HepG2 (cell line): Measurements from ENCODE around the gene TM4SF5. TPM values are rescaled to one million over a fixed set of nuclear protein-coding genes. Genes with fewer than 3 reads are reported as not detected.

Experiments
- AGO2 ChIP-seq: fragments of 200-400 bp; formaldehyde crosslinking; optimal IDR thresholded peaks from 2 replicates; pipeline ENCODE3; 2017; ENCODE audit warnings: mild to moderate bottlenecking, low read depth, low read length, moderate library complexity
- ARID2 ChIP-seq: sonication (generic); formaldehyde crosslinking; IDR thresholded peaks from 2 replicates; pipeline ENCODE4 v1.8.1; 2022; ENCODE audit warnings: mild to moderate bottlenecking, missing genetic modification reagents, borderline replicate concordance
- HIVEP1 ChIP-seq: sonication (generic); formaldehyde crosslinking; IDR thresholded peaks from 2 replicates; pipeline ENCODE4 v1.4.0; 2020; ENCODE audit warnings: mild to moderate bottlenecking, missing genetic modification reagents
- HNRNPL ChIP-seq: fragments of 200-400 bp; formaldehyde crosslinking; IDR thresholded peaks from 2 replicates; pipeline ENCODE4 v1.6.1; 2017; ENCODE audit warnings: mild to moderate bottlenecking, low read depth, low read length
- IRF1 ChIP-seq: sonication (generic); formaldehyde crosslinking; IDR thresholded peaks from 2 replicates; pipeline ENCODE4 v1.4.0; 2020; ENCODE audit warnings: low read depth, mild to moderate bottlenecking, missing genetic modification reagents
- LCORL ChIP-seq, 2 experiments: fragments of 450-650 bp in 1 of 2; sonication (generic) in 1 of 2; formaldehyde crosslinking in 1 of 2; IDR thresholded peaks; 2 replicates each; pipeline versions ENCODE4 v1.5.0 to v1.6.1; 2017 to 2020; ENCODE audit warnings: antibody characterized with exemption in 1 of 2, missing genetic modification reagents in 1 of 2
- MLLT10 ChIP-seq: sonication (generic); formaldehyde crosslinking; IDR thresholded peaks from 2 replicates; pipeline ENCODE4 v1.4.0; 2020; ENCODE audit warnings: missing genetic modification reagents
- PATZ1 ChIP-seq: sonication (generic); formaldehyde crosslinking; IDR thresholded peaks from 2 replicates; pipeline ENCODE4 v1.4.0; 2020; ENCODE audit warnings: missing genetic modification reagents
- POGK ChIP-seq: sonication (generic); formaldehyde crosslinking; conservative IDR thresholded peaks from 2 replicates; pipeline ENCODE4 v1.8.0; 2022; ENCODE audit warnings: mild to moderate bottlenecking, moderate library complexity, missing genetic modification reagents
- POLR2A ChIP-seq, 2 experiments: IDR thresholded peaks; 2 replicates each; pipeline ENCODE4 v1.6.1; 2011; ENCODE audit warnings: low read depth in 2 of 2, low read length in 2 of 2, mild to moderate bottlenecking in 1 of 2, moderate library complexity in 1 of 2; ENCODE audit not compliant: insufficient read depth in 1 of 2
- ZFY ChIP-seq: sonication (generic); formaldehyde crosslinking; IDR thresholded peaks from 2 replicates; pipeline ENCODE4 v1.4.0; 2020; ENCODE audit warnings: missing genetic modification reagents
- ZNF34 ChIP-seq: sonication (generic); formaldehyde crosslinking; IDR thresholded peaks from 2 replicates; pipeline ENCODE4 v1.4.0; 2020; ENCODE audit warnings: mild to moderate bottlenecking, missing genetic modification reagents, borderline replicate concordance
- ZNF556 ChIP-seq: sonication (generic); formaldehyde crosslinking; IDR thresholded peaks from 2 replicates; pipeline ENCODE4 v1.4.0; 2020; ENCODE audit warnings: mild to moderate bottlenecking, missing genetic modification reagents, borderline replicate concordance
- ZNF570 ChIP-seq: sonication (generic); formaldehyde crosslinking; IDR thresholded peaks from 2 replicates; pipeline ENCODE4 v1.4.0; 2020; ENCODE audit warnings: mild to moderate bottlenecking, missing genetic modification reagents, borderline replicate concordance
- ZNF605 ChIP-seq: sonication (generic); formaldehyde crosslinking; IDR thresholded peaks from 2 replicates; pipeline ENCODE4 v1.8.0; 2022; ENCODE audit warnings: mild to moderate bottlenecking, missing genetic modification reagents
- ZNF609 ChIP-seq: sonication (generic); formaldehyde crosslinking; IDR thresholded peaks from 2 replicates; pipeline ENCODE4 v1.4.0; 2020; ENCODE audit warnings: mild to moderate bottlenecking, missing genetic modification reagents, borderline replicate concordance
- ZNF691 ChIP-seq: sonication (generic); formaldehyde crosslinking; IDR thresholded peaks from 2 replicates; pipeline ENCODE4 v1.4.0; 2020; ENCODE audit warnings: missing genetic modification reagents, low read depth, mild to moderate bottlenecking, borderline replicate concordance
- polyA plus RNA-seq, 8 experiments: library from polyadenylated mRNA; depleted of rRNA in 3 of 8; stranded (reverse) in 7 of 8; unstranded in 1 of 8; fragments of >200 nt; fragmentation: Illumina TruSeq in 4 of 8; extraction: Trizol in 4 of 8; gene quantifications; 2 replicates each; pipeline versions ENCODE4 v1.2.1 to v1.2.3, GENCODE V29; 2011 to 2016; ENCODE audit warnings: low read depth in 4 of 8, missing spikeins in 1 of 8, mixed read lengths in 1 of 8; ENCODE audit not compliant: insufficient read depth in 1 of 8
- total RNA-seq, 5 experiments: library from RNA; depleted of rRNA; stranded (reverse); fragments of >200 nt; fragmentation: Illumina TruSeq; extraction: Trizol; gene quantifications; 2 replicates each; pipeline ENCODE4 v1.2.3, GENCODE V29; 2016; ENCODE audit warnings: low read depth in 1 of 5

TM4SF5 gene
- total and polyA plus RNA-seq, 2 of the 13 experiments (the other 11 are each of a cell fraction or from before 2014, with no cell fraction given), result 30.1 to 126 TPM

- TF ChIP-seq POGK (no peak; the same call in 1 of the 2 replicates), PATZ1 (CRISPR knock-in tag) (no peak), LCORL (IDR thresholded peaks at IDR 0.05) (no peak), LCORL (CRISPR knock-in tag; IDR thresholded peaks at IDR 0.05) (peak; percentile 83), POLR2A (IDR thresholded peaks at IDR 0.05; ENCODE audit: insufficient read depth in 1 of 2, low read depth in 2 of 2, low read length in 2 of 2) (peak in 1 of 2 experiments; percentile 47; a peak in 1 of 4 replicates), HIVEP1 (CRISPR knock-in tag) (peak; percentile 84; the same call in 1 of the 2 replicates), HNRNPL (0 out of 2 replicates have a peak, but pooled peaks have one; percentile 40), ZNF34 (no peak), ZNF570 (peak; percentile 80; the same call in 1 of the 2 replicates), ZNF691 (CRISPR knock-in tag) (peak; percentile 68), ARID2 (CRISPR knock-in tag) (peak; percentile 60; the same call in 1 of the 2 replicates), ZNF609 (CRISPR knock-in tag) (peak; percentile 68), ZFY (CRISPR knock-in tag) (peak; percentile 60), ZNF556 (CRISPR knock-in tag) (0 out of 2 replicates have a peak, but pooled peaks have one; percentile 31), ZNF605 (CRISPR knock-in tag) (no peak), IRF1 (peak; percentile 79; the same call in 1 of the 2 replicates), MLLT10 (no peak), AGO2 (peak; percentile 52)
Measured at GRCh38 chr17:4739122-4740024, 32.3 kb upstream of the TM4SF5 start, which contains the start of the genes CXCL16 and ZMYND15 (continued).
